Stimulated activated naive CD8-positive, alpha-beta T cell treated with anti-CD3 and anti-CD28 coated beads, Interleukin-15, Interleukin-2, amounts not matched to agents 100 U/mL and 50 U/mL, for 24 hours (primary cell): ENCODE data around the gene PRX.

Experiments
- ATAC-seq: fragments of 150-1000 bp; cut with Tn5 transposase; one replicate; pipeline ENCODE4 v1.10.0; 2021
- DNase-seq: peaks from one replicate; pipeline ENCODE4 v3.0.0; 2021

The PRX gene

GRCh38 chr19:40365010-40365409 is 48.2 kb downstream of the PRX start:
- no peak for DNase-seq
- no peak for ATAC-seq

- no peak for DNase-seq
Measured at GRCh38 chr19:40363069-40363468, 50.1 kb downstream of the PRX start.

GRCh38 chr19:40362160-40362559 is 51.0 kb downstream of the PRX start:
- ATAC-seq = no peak
- DNase-seq = no peak

More at GRCh38 chr19:40363069-40363468, 50.1 kb downstream of the PRX start:
- no peak for ATAC-seq

GRCh38 chr19:40360708-40361241 is 52.4 kb downstream of the PRX start:
- DNase-seq (no peak), ATAC-seq (no peak)

- ATAC-seq = no peak
Measured at GRCh38 chr19:40360020-40360707, 53.0 kb downstream of the PRX start.

GRCh38 chr19:40358773-40359172 is 54.4 kb downstream of the PRX start:
- ATAC-seq = peak; percentile 49
- peak; percentile 8 for DNase-seq

More at GRCh38 chr19:40360020-40360707, 53.0 kb downstream of the PRX start:
- DNase-seq = no peak

- DNase-seq (no peak), ATAC-seq (no peak)
Measured at GRCh38 chr19:40357640-40358039, 55.5 kb downstream of the PRX start.

GRCh38 chr19:40356681-40357595 is 56.2 kb downstream of the PRX start:
- ATAC-seq = no peak
- DNase-seq = no peak

GRCh38 chr19:40355975-40356680 is 57.0 kb downstream of the PRX start:
- ATAC-seq = no peak
- no peak for DNase-seq

GRCh38 chr19:40348961-40349507 is 64.1 kb downstream of the PRX start:
- DNase-seq (peak; percentile 9), ATAC-seq (no peak)

- ATAC-seq = peak; percentile 97
Measured at GRCh38 chr19:40348125-40348913, 64.9 kb downstream of the PRX start, which contains the start of the genes C19orf47 and PLD3. C19orf47 (minus strand) TSS chr19:40348397; CDS start chr19:40341857, 6,540 bp downstream. PLD3 (plus strand) TSS chr19:40348695; CDS start chr19:40366484, 17,789 bp downstream.

GRCh38 chr19:40344422-40344821 is 68.8 kb downstream of the PRX start:
- no peak for ATAC-seq

More at GRCh38 chr19:40348125-40348913, 64.9 kb downstream of the PRX start, which contains the start of the genes C19orf47 and PLD3:
- DNase-seq = peak; percentile 99

More at GRCh38 chr19:40344422-40344821, 68.8 kb downstream of the PRX start:
- DNase-seq = no peak
